Measurements from ENCODE around the gene RIBC1.

Gene RIBC1

GRCh38 chrX:53421772-53422085, 944 bp upstream of the RIBC1 start:
- no peak for DNase-seq (ENCODE audit: low spot score)
- TF ChIP-seq, protein P1, sequence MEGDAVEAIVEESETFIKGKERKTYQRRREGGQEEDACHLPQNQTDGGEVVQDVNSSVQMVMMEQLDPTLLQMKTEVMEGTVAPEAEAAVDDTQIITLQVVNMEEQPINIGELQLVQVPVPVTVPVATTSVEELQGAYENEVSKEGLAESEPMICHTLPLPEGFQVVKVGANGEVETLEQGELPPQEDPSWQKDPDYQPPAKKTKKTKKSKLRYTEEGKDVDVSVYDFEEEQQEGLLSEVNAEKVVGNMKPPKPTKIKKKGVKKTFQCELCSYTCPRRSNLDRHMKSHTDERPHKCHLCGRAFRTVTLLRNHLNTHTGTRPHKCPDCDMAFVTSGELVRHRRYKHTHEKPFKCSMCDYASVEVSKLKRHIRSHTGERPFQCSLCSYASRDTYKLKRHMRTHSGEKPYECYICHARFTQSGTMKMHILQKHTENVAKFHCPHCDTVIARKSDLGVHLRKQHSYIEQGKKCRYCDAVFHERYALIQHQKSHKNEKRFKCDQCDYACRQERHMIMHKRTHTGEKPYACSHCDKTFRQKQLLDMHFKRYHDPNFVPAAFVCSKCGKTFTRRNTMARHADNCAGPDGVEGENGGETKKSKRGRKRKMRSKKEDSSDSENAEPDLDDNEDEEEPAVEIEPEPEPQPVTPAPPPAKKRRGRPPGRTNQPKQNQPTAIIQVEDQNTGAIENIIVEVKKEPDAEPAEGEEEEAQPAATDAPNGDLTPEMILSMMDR (IDR thresholded peaks at IDR 0.05; ENCODE audit: extremely low read depth, missing control alignments) = no peak

- DNase-seq (ENCODE audit: low spot score) = peak; percentile 91
- TF ChIP-seq, protein P1 (IDR thresholded peaks at IDR 0.05; ENCODE audit: extremely low read depth, missing control alignments) = no peak
These were observed 400 bp upstream of the RIBC1 start, which contains the start of gene SMC1A for GRCh38 chrX:53422086-53422860. TSS of gene SMC1A (minus strand) at chrX:53422654. CDS start at chrX:53422600, 54 bp downstream.

DNA sequence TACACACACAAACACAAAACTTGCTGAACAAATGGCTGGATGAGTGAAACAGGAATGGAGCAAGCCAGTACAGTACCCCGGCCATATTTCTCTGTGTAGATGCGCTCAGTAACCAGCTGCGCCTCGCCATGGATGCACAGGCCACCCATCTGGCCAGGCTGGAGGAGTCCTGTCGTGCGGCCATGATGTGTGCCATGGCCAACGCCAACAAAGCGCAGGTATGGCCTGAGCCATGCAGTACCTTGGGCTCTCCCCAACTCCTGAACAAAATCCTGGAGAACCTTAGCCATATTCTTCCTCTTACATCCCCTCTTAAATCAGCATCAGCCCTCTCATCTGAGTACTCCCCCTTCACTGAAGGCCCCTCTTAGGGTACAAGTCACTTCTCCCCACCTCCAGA, 7.1 kb downstream of the RIBC1 start:
- TF ChIP-seq, protein P1 (IDR thresholded peaks at IDR 0.05; ENCODE audit: extremely low read depth, missing control alignments) = no peak
- no peak for DNase-seq (ENCODE audit: low spot score)

GRCh38 chrX:53430231-53430630, 7.6 kb downstream of the RIBC1 start:
- TF ChIP-seq, protein P1 (IDR thresholded peaks at IDR 0.05; ENCODE audit: extremely low read depth, missing control alignments) = no peak
- DNase-seq (ENCODE audit: low spot score) = no peak

DNA sequence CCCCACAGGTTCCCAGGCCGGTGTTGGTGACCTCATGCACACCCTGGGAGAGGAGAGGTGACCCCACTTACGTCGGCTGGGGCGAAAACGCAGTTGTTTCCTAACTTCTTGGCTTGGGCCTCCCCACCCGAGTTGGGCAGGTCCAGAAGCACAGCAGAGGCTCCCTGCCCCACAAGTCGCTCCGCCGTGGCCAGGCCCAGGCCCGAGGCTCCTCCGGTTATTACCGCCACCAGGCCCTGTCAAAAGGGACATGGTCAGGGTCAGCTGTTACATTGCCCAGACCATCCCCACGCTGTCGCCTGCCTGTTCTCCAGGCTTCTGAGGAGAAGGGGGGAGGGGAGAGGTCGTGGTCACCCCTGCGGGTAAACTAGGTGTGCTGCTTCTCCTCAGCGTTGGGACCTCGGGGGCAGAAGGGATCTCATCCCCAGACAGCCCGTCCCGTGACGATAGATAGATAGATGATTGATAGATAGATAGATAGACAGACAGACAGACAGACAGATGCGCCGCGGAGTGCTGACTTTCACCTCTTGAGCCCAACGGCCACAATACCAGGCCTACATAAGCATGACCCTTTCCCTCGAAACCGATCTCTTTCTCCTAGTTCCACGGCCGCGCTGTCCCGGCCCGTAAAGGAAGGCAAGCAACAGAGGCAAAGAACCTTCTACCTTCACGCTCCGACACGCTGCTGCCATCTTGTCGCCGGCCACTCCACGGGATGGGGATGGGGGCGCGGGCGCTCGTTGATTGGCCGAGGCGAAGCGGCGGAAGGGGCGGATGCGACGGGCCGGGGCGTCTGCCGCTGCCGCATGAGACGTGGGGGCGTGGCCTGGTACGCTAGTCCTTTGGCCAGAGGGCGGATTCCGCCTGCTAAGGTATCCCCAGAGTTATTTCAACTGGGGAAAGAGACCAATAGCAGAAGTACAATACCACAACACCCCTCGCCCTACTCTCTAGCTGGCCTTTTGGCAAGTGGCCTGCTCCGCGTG, 11.3 kb downstream of the RIBC1 start, which contains the start of gene HSD17B10:
Gene HSD17B10 (minus strand): TSS at position 720 of the 989 bp plus-strand sequence. CDS start 25 bp downstream, at position 695.
- DNase-seq (ENCODE audit: low spot score) = peak; percentile 83
- TF ChIP-seq, protein P1 (IDR thresholded peaks at IDR 0.05; ENCODE audit: extremely low read depth, missing control alignments) = no peak

GRCh38 chrX:53435997-53436396, 13.3 kb downstream of the RIBC1 start:
- peak; percentile 70 for DNase-seq (ENCODE audit: low spot score)
- TF ChIP-seq, protein P1 (IDR thresholded peaks at IDR 0.05; ENCODE audit: extremely low read depth, missing control alignments) = peak; percentile 55

DNA sequence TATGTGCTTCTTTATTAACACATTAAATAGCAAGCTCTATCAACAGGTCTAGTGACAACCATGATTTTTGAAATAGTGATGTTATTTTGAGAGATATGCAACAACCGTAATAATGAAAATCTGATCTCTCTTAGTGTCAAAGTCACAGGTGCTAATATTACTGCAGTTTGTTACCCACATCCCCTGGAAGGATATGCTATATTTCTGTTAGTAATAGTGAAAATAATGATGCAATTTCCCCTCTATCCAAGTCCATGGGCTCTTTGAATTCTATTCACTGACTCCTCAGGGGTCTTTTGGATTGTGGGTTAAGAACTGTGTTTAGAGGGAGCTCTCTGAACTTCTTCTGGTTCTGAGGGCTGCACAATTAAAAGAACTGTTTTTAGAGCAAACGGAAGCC, 14.5 kb downstream of the RIBC1 start:
- TF ChIP-seq, protein P1 (IDR thresholded peaks at IDR 0.05; ENCODE audit: extremely low read depth, missing control alignments) = no peak
- no peak for DNase-seq (ENCODE audit: low spot score)

Data from GM20000 (cell line).